Adipose tissue (tissue), 3 donors: ENCODE measurements around the gene ZFPL1. TPM values are rescaled to one million over a fixed set of nuclear protein-coding genes. Genes with fewer than 3 reads are reported as not detected.

ENCODE experiments used
- H3K27ac ChIP-seq: one replicate; pipeline ENCODE4 v1.5.1; 2013; ENCODE audit warnings: low read depth, low read length
- WGBS, 3 donors: extraction: QIAGEN DNeasy Blood & Tissue Kit; methylation state at CpG; one replicate each; pipeline ENCODE4 v1.1.7; 2013; 5-methylcytosine and 5-hydroxymethylcytosine counted together
- polyA plus RNA-seq, 3 donors: library from polyadenylated mRNA; stranded (reverse); fragments of 200-250 nt; gene quantifications; one replicate each; pipeline ENCODE4 v1.2.3, GENCODE V29; 2013
- donor health status: healthy with polysubstance abuse.
- donor health status: Bipolar disorder and iron deficiency.
- donor health status: healthy.

ZFPL1 gene
- polyA plus RNA-seq, 3 donors, result 29.7 to 40.9 (median 35.5) TPM

- no peak within 1 kb of the TSS for H3K27ac ChIP-seq
- WGBS, 3 donors, result 65 to 81% (median 78%) methylated on average over 7 to 8 of the region's 8 CpGs
Measured at GRCh38 chr11:65058419-65059054, 25.5 kb upstream of the ZFPL1 start, which contains the start of gene NAALADL1. Gene NAALADL1, minus strand, starts transcription at chr11:65058553. Its CDS starts 32 bp downstream, at chr11:65058521.

- 33 to 59% (median 46%) methylated on average over 3 of the region's 3 CpGs for WGBS, 3 donors
- H3K27ac ChIP-seq, result no peak overlapping the region
Measured at GRCh38 chr11:65059523-65059922, 24.5 kb upstream of the ZFPL1 start.

- H3K27ac ChIP-seq, result no peak overlapping the region
- 48 to 51% (median 51%) methylated on average over 10 of the region's 10 CpGs for WGBS, 3 donors
Measured at GRCh38 chr11:65059959-65060824, 23.8 kb upstream of the ZFPL1 start.

GRCh38 chr11:65060913-65061408, 23.1 kb upstream of the ZFPL1 start:
- 72 to 73% (median 72%) methylated on average over 9 of the region's 9 CpGs for WGBS, 3 donors

GRCh38 chr11:65063532-65063931, 20.5 kb upstream of the ZFPL1 start:
- H3K27ac ChIP-seq, result no peak overlapping the region
- WGBS, 3 donors, result 64 to 84% (median 81%) methylated on average over 3 of the region's 3 CpGs

More at GRCh38 chr11:65060913-65061408, 23.1 kb upstream of the ZFPL1 start:
- no peak overlapping the region for H3K27ac ChIP-seq

- H3K27ac ChIP-seq, result no peak overlapping the region
- WGBS, 3 donors, result 79 to 88% (median 86%) methylated on average over 4 of the region's 4 CpGs
Measured at GRCh38 chr11:65064847-65065240, 19.2 kb upstream of the ZFPL1 start.

- WGBS, 3 donors, result 69 to 76% (median 70%) methylated on average over 7 of the region's 7 CpGs
- H3K27ac ChIP-seq, result no peak overlapping the region
Measured at GRCh38 chr11:65065851-65066250, 18.2 kb upstream of the ZFPL1 start.

GRCh38 chr11:65066315-65066714, 17.7 kb upstream of the ZFPL1 start:
- no peak overlapping the region for H3K27ac ChIP-seq
- 70 to 85% (median 80%) methylated on average over 8 to 11 of the region's 11 CpGs for WGBS, 3 donors

- H3K27ac ChIP-seq, result no peak overlapping the region
- WGBS, 3 donors, result 69 to 93% (median 83%) methylated on average over 4 of the region's 4 CpGs
Measured at GRCh38 chr11:65066805-65067291, 17.2 kb upstream of the ZFPL1 start.

GRCh38 chr11:65067446-65067845, 16.6 kb upstream of the ZFPL1 start:
- 81 to 86% (median 84%) methylated on average over 10 of the region's 10 CpGs for WGBS, 3 donors
- no peak overlapping the region for H3K27ac ChIP-seq

GRCh38 chr11:65069217-65069616, 14.8 kb upstream of the ZFPL1 start:
- WGBS, 3 donors, result 39 to 56% (median 49%) methylated on average over 9 of the region's 9 CpGs
- H3K27ac ChIP-seq, result no peak overlapping the region

- no peak overlapping the region for H3K27ac ChIP-seq
- 58 to 70% (median 67%) methylated on average over 4 of the region's 4 CpGs for WGBS, 3 donors
Measured at GRCh38 chr11:65071907-65072630, 12.0 kb upstream of the ZFPL1 start.

GRCh38 chr11:65072631-65072966, 11.4 kb upstream of the ZFPL1 start:
- H3K27ac ChIP-seq, result no peak overlapping the region
- 24 to 75% (median 72%) methylated on average over 1 of the region's 1 CpG for WGBS, 3 donors

- WGBS, 3 donors, result 76 to 84% (median 82%) methylated on average over 4 of the region's 4 CpGs
- no peak overlapping the region for H3K27ac ChIP-seq
Measured at GRCh38 chr11:65077451-65077850, 6.6 kb upstream of the ZFPL1 start.

GRCh38 chr11:65078151-65078550, 5.9 kb upstream of the ZFPL1 start:
- no peak overlapping the region for H3K27ac ChIP-seq
- WGBS, 3 donors, result 34 to 59% (median 37%) methylated on average over 3 of the region's 3 CpGs

- H3K27ac ChIP-seq, result no peak overlapping the region
- 89 to 93% (median 91%) methylated on average over 9 of the region's 9 CpGs for WGBS, 3 donors
Measured at GRCh38 chr11:65078786-65079342, 5.2 kb upstream of the ZFPL1 start.

- WGBS, 3 donors, result 4 to 6% (median 5%) methylated on average over 12 to 13 of the region's 13 CpGs
Measured at GRCh38 chr11:65083134-65083833, 738 bp upstream of the ZFPL1 start.

More at GRCh38 chr11:65083134-65083833, 738 bp upstream of the ZFPL1 start:
- no peak overlapping the region for H3K27ac ChIP-seq
